HepG2 (cell line): ENCODE data around the gene CACTIN. TPM values are rescaled to one million over a fixed set of nuclear protein-coding genes. Genes with fewer than 3 reads are reported as not detected.

Experiments used
- ATAC-seq: fragments of 200-7000 bp; cut with Tn5 transposase; 3 replicates; pipeline ENCODE4 v1.9.1; 2020; ENCODE audit warnings: mild to moderate bottlenecking, moderate library complexity
- BruUV-seq: library from RNA; stranded (reverse); fragments of 400-500 nt; replicated peaks from 2 replicates; lab custom pipeline; 2021; lab: Mats Ljungman, UMichigan
- CTCF ChIA-PET: fragments of 300-600 bp; formaldehyde crosslinking; extraction: SDS; loops from one replicate; lab custom pipeline; 2021; ENCODE audit warnings: low total read pairs, inconsistent platforms, low intra/inter-chr PET ratio; lab: Yijun Ruan, JAX
- POLR2A ChIA-PET: fragments of 350-600 bp; sonication (Branson Sonifier 250); formaldehyde crosslinking; loops from one replicate; lab custom pipeline; 2020; ENCODE audit warnings: antibody characterized with exemption, inconsistent platforms; lab: Yijun Ruan, JAX
- DNase-seq: peaks from one replicate; pipeline ENCODE4 v3.0.0-alpha.2; 2015; ENCODE audit warnings: low spot score
- FAIRE-seq: peaks from 3 replicates; lab custom pipeline; 2011; peaks lifted over from hg19 to GRCh38; lab: Jason Lieb, UNC
- H2AFZ ChIP-seq: one replicate; pipeline ENCODE4 v1.6.1; 2011; ENCODE audit warnings: low read length, inconsistent platforms
- H3K27ac ChIP-seq: fragments of 300-600 bp; 3 replicates; pipeline ENCODE4 v1.8.0; 2011; ENCODE audit warnings: mixed run types, mild to moderate bottlenecking, mixed read lengths, low read length, inconsistent platforms; ENCODE audit not compliant: insufficient read depth; ENCODE audit errors: extremely low read length
- H3K27me3 ChIP-seq, 2 experiments: fragments of 200-600 bp in 1 of 2; 2 replicates in 1 of 2; 3 replicates in 1 of 2; pipeline versions ENCODE4 v1.6.0 to v1.8.0; 2011; ENCODE audit warnings: low read length in 2 of 2, mild to moderate bottlenecking in 2 of 2, moderate library complexity in 2 of 2, inconsistent platforms in 1 of 2; ENCODE audit not compliant: insufficient read depth in 2 of 2, control insufficient read depth in 1 of 2
- H3K36me3 ChIP-seq, 2 experiments: fragments of 200-600 bp in 1 of 2; replicated peaks in 1 of 2; 2 replicates in 1 of 2; 3 replicates in 1 of 2; pipeline versions ENCODE4 v1.5.1 to v1.8.0; 2011; ENCODE audit warnings: low read length in 2 of 2, inconsistent platforms in 1 of 2; ENCODE audit not compliant: insufficient read depth in 2 of 2, control insufficient read depth in 1 of 2
- H3K4me1 ChIP-seq: 2 replicates; pipeline ENCODE4 v1.5.1; 2012; ENCODE audit warnings: low read length, inconsistent platforms; ENCODE audit not compliant: insufficient read depth
- H3K4me2 ChIP-seq: 2 replicates; pipeline ENCODE4 v1.6.0; 2011; ENCODE audit warnings: low read depth, low read length, inconsistent platforms
- H3K4me3 ChIP-seq, 3 experiments: fragments of 200-600 bp in 1 of 3; sonication (generic), shearing (Covaris generic) in 1 of 3; replicated peaks in 1 of 3; 2 replicates each; pipeline ENCODE4 v1.5.1; 2011 to 2016; ENCODE audit warnings: low read length in 3 of 3, inconsistent platforms in 2 of 3, low read depth in 2 of 3, mild to moderate bottlenecking in 2 of 3, control low read depth in 1 of 3, mixed read lengths in 1 of 3; ENCODE audit not compliant: insufficient read depth in 1 of 3
- H3K79me2 ChIP-seq: one replicate; pipeline ENCODE4 v1.6.1; 2011; ENCODE audit warnings: low read length, inconsistent platforms; ENCODE audit not compliant: insufficient read depth
- H3K9ac ChIP-seq: 2 replicates; pipeline ENCODE4 v1.6.0; 2011; ENCODE audit warnings: mild to moderate bottlenecking, low read depth, low read length, inconsistent platforms; ENCODE audit not compliant: insufficient read depth
- H3K9me3 ChIP-seq: 2 replicates; pipeline ENCODE4 v1.5.1; 2012; ENCODE audit warnings: mild to moderate bottlenecking, low read length
- H4K20me1 ChIP-seq: 2 replicates; pipeline ENCODE4 v1.6.0; 2011; ENCODE audit warnings: inconsistent platforms, mild to moderate bottlenecking, low read length, moderate library complexity; ENCODE audit not compliant: insufficient read depth
- AGO2 ChIP-seq: fragments of 200-400 bp; formaldehyde crosslinking; optimal IDR thresholded peaks from 2 replicates; pipeline ENCODE3; 2017; ENCODE audit warnings: mild to moderate bottlenecking, low read depth, low read length, moderate library complexity
- ATAD3A ChIP-seq: sonication (generic); formaldehyde crosslinking; IDR thresholded peaks from 2 replicates; pipeline ENCODE4 v1.4.0; 2020; ENCODE audit warnings: missing genetic modification reagents
- GABPB1 ChIP-seq: IDR thresholded peaks from 2 replicates; pipeline ENCODE4 v1.6.1; 2016; ENCODE audit warnings: mild to moderate bottlenecking, missing genetic modification reagents, moderate library complexity, missing compliant biosample characterization
- GMEB2 ChIP-seq: IDR thresholded peaks from 2 replicates; pipeline ENCODE4 v1.6.1; 2016; ENCODE audit warnings: missing biosample characterization, missing genetic modification reagents, low read depth
- HMG20A ChIP-seq: IDR thresholded peaks from 2 replicates; pipeline ENCODE4 v1.6.1; 2016; ENCODE audit warnings: borderline replicate concordance
- HNF4G ChIP-seq, 2 experiments: sonication (generic) in 1 of 2; formaldehyde crosslinking in 1 of 2; IDR thresholded peaks; 2 replicates each; pipeline versions ENCODE4 v1.4.0 to v1.6.1; 2011 to 2020; ENCODE audit warnings: borderline replicate concordance in 2 of 2, low read depth in 2 of 2, mild to moderate bottlenecking in 2 of 2, low read length in 1 of 2, missing genetic modification reagents in 1 of 2, moderate library complexity in 1 of 2
- IKZF4 ChIP-seq: sonication (generic); formaldehyde crosslinking; IDR thresholded peaks from 2 replicates; pipeline ENCODE4 v1.5.1; 2020; ENCODE audit warnings: borderline replicate concordance, mild to moderate bottlenecking, low read depth, missing genetic modification reagents; ENCODE audit errors: not compliant biosample characterization
- ZFY ChIP-seq: sonication (generic); formaldehyde crosslinking; IDR thresholded peaks from 2 replicates; pipeline ENCODE4 v1.4.0; 2020; ENCODE audit warnings: missing genetic modification reagents
- ZNF616 ChIP-seq: sonication (generic); formaldehyde crosslinking; IDR thresholded peaks from 2 replicates; pipeline ENCODE4 v1.5.0; 2020; ENCODE audit warnings: low read depth, mild to moderate bottlenecking, missing genetic modification reagents
- ZNF629 ChIP-seq: sonication (generic); formaldehyde crosslinking; conservative IDR thresholded peaks from 2 replicates; pipeline ENCODE4 v1.5.0; 2020; ENCODE audit warnings: missing genetic modification reagents
- WGBS: methylation state at CpG from one replicate; pipeline ENCODE4 v1.1.6; 2017; ENCODE audit warnings: low lambda C conversion rate; 5-methylcytosine and 5-hydroxymethylcytosine counted together
- in situ Hi-C: cut with HindIII; loops from 2 replicates; pipeline ENCODE4 v1.10.0; 2017; ENCODE audit warnings: low pct_unique_long_range_greater_than_20kb; ENCODE audit not compliant: extremely low pct_ligation_motif_present
- intact Hi-C: fragments of 100-400 bp; cut with micrococcal nuclease; formaldehyde crosslinking; loops from one replicate; pipeline ENCODE4 v1.10.0; 2022; ENCODE audit not compliant: unreplicated experiment
- polyA plus RNA-seq, 8 experiments: library from polyadenylated mRNA; depleted of rRNA in 3 of 8; stranded (reverse) in 7 of 8; unstranded in 1 of 8; fragments of >200 nt; fragmentation: Illumina TruSeq in 4 of 8; extraction: Trizol in 4 of 8; gene quantifications; 2 replicates each; pipeline versions ENCODE4 v1.2.1 to v1.2.3, GENCODE V29; 2011 to 2016; ENCODE audit warnings: low read depth in 4 of 8, missing spikeins in 1 of 8, mixed read lengths in 1 of 8; ENCODE audit not compliant: insufficient read depth in 1 of 8
- total RNA-seq, 5 experiments: library from RNA; depleted of rRNA; stranded (reverse); fragments of >200 nt; fragmentation: Illumina TruSeq; extraction: Trizol; gene quantifications; 2 replicates each; pipeline ENCODE4 v1.2.3, GENCODE V29; 2016; ENCODE audit warnings: low read depth in 1 of 5
- TF ChIP-seq, protein P1 (sequence below): IDR thresholded peaks from 2 replicates; pipeline ENCODE4 v1.6.1; 2016; ENCODE audit warnings: missing compliant biosample characterization, missing genetic modification reagents, borderline replicate concordance

The CACTIN gene
- total and polyA plus RNA-seq, 2 of the 13 experiments (the other 11 are each of a cell fraction or from before 2014, with no cell fraction given), result 10.0 to 16.6 TPM

- TF ChIP-seq ATAD3A (CRISPR knock-in tag) (no peak), HNF4G (IDR thresholded peaks at IDR 0.05; ENCODE audit: borderline replicate concordance, low read depth, low read length) (no peak), HNF4G (CRISPR knock-in tag; IDR thresholded peaks at IDR 0.05; ENCODE audit: borderline replicate concordance, low read depth) (no peak), GABPB1 (CRISPR knock-in tag) (no peak), AGO2 (no peak), IKZF4 (CRISPR knock-in tag) (no peak), HMG20A (CRISPR knock-in tag) (no peak)
- TF ChIP-seq, protein P1, sequence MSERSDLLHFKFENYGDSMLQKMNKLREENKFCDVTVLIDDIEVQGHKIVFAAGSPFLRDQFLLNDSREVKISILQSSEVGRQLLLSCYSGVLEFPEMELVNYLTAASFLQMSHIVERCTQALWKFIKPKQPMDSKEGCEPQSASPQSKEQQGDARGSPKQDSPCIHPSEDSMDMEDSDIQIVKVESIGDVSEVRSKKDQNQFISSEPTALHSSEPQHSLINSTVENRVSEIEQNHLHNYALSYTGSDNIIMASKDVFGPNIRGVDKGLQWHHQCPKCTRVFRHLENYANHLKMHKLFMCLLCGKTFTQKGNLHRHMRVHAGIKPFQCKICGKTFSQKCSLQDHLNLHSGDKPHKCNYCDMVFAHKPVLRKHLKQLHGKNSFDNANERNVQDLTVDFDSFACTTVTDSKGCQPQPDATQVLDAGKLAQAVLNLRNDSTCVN (CRISPR knock-in tag), result no peak
These were observed 36.6 kb downstream of the CACTIN start (continued) for GRCh38 chr19:3589949-3590348.

GRCh38 chr19:3589439-3589838 is 37.2 kb downstream of the CACTIN start:
- no TSS peak for BruUV-seq
- in situ Hi-C loops, result no loop called here
- no CpG with 5 or more reads among the region's 11 CpGs for WGBS
- intact Hi-C loops, result no loop called here
- Histone ChIP-seq H3K36me3 (no peaks in the 10 kb centered on the region), H3K4me3 (no peak overlapping the region), H3K4me1 (no peaks in the 10 kb centered on the region), H3K9ac (no peak overlapping the region), H3K9me3 (no peaks in the 10 kb centered on the region), H3K27ac (no peak overlapping the region), H2AFZ (no peak overlapping the region), H3K27me3 (peaks cover 5 to 30% of the 10 kb centered on the region in 2 experiments; a peak in 4 of 5 replicates), H3K4me2 (no peak overlapping the region), H3K79me2 (no peaks in the 10 kb centered on the region), H4K20me1 (no peaks in the 10 kb centered on the region)
- POLR2A ChIA-PET, result no interaction called here
- DNase-seq (no peak), ATAC-seq (no peak), FAIRE-seq (no peak)
- TF ChIP-seq ZNF629 (CRISPR knock-in tag), result peak; percentile 34; the same call in 1 of the 2 replicates
- no peak for TF ChIP-seq ZFY
- no peak for TF ChIP-seq GMEB2 (CRISPR knock-in tag)
- no peak for TF ChIP-seq ZNF616 (CRISPR knock-in tag)
- CTCF ChIA-PET, result no interaction called here
